Muscle layer of colon (tissue), 2 donors: ENCODE data around the gene CABP1.

ENCODE experiments used
- H3K27ac ChIP-seq: one replicate; pipeline ENCODE4 v1.7.0; 2013; ENCODE audit warnings: low read depth, mild to moderate bottlenecking, low read length, moderate library complexity
- H3K27me3 ChIP-seq, 2 donors: one replicate each; pipeline ENCODE4 v1.7.0; 2013; ENCODE audit warnings: low read length in 2 of 2, mild to moderate bottlenecking in 2 of 2; ENCODE audit not compliant: insufficient read depth in 2 of 2, control insufficient read depth in 1 of 2
- H3K36me3 ChIP-seq: one replicate; pipeline ENCODE4 v1.7.0; 2013; ENCODE audit warnings: mild to moderate bottlenecking, low read length; ENCODE audit not compliant: insufficient read depth
- H3K4me1 ChIP-seq: one replicate; pipeline ENCODE4 v1.7.0; 2013; ENCODE audit warnings: mild to moderate bottlenecking, low read length; ENCODE audit not compliant: insufficient read depth
- H3K4me3 ChIP-seq, 2 donors: one replicate each; pipeline ENCODE4 v1.7.0; 2013; ENCODE audit warnings: low read length in 2 of 2, low read depth in 1 of 2, mild to moderate bottlenecking in 1 of 2, moderate library complexity in 1 of 2
- H3K9ac ChIP-seq: one replicate; pipeline ENCODE4 v1.7.0; 2013; ENCODE audit warnings: low read length
- H3K9me3 ChIP-seq: one replicate; pipeline ENCODE4 v1.7.0; 2013; ENCODE audit warnings: mild to moderate bottlenecking, low read length
- donor health status: abdominal sarcoma.
- donor health status: Adenocarcinoma of cecum.

The CABP1 gene

DNA sequence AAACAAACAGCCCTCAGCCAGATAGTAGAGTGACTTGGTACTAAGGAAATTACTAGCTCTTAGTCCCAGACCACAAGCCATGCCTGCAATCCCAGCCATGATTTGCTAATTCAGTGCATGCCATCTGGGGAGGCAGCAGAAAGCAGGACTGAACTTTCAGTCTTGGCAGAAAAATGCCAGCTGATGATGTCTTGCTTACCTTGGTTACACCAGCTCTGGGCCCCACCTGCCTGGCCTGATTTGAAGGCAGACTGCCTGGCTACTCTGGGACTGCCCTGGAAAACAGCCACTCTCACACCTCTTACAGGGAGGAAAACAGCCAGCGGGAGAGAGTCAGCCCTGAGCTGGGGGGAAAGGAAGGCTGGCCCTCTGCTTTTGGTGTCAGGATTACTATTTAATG is 65.2 kb downstream of the CABP1 start:
- H3K4me3 ChIP-seq, result no peak overlapping the region
- H3K9me3 ChIP-seq, result no peaks in the 10 kb centered on the region
- no peak overlapping the region for H3K27ac ChIP-seq
- H3K27me3 ChIP-seq, result no peaks in the 10 kb centered on the region
- peaks cover 22% of the 10 kb centered on the region for H3K36me3 ChIP-seq
- H3K4me1 ChIP-seq, result peaks cover 6% of the 10 kb centered on the region
- H3K9ac ChIP-seq, result no peak overlapping the region

DNA sequence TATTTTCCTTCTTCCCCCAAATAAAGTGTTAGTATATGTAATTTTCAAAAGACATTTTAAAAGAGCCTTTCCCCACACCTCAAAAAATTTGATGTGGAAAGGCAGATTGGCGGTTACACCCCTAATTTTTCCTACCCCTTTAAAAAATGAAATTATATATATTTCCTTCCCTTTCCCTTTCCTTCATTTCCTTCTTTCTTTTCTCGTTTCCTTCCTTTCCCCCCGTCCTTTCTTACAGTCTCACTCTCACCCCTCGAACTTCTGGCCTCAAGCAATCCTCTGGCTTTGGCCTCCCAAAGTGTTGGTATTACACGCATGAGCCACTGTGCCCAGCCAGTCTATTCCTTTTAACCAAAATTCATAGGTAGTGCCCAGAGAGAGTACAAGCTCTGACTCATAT is 65.6 kb downstream of the CABP1 start:
- peaks cover 7% of the 10 kb centered on the region for H3K4me1 ChIP-seq
- H3K9me3 ChIP-seq, result no peaks in the 10 kb centered on the region
- H3K9ac ChIP-seq, result no peak overlapping the region
- no peak overlapping the region for H3K27ac ChIP-seq
- no peaks in the 10 kb centered on the region for H3K27me3 ChIP-seq
- H3K36me3 ChIP-seq, result peaks cover 18% of the 10 kb centered on the region
- H3K4me3 ChIP-seq, result no peak overlapping the region

DNA sequence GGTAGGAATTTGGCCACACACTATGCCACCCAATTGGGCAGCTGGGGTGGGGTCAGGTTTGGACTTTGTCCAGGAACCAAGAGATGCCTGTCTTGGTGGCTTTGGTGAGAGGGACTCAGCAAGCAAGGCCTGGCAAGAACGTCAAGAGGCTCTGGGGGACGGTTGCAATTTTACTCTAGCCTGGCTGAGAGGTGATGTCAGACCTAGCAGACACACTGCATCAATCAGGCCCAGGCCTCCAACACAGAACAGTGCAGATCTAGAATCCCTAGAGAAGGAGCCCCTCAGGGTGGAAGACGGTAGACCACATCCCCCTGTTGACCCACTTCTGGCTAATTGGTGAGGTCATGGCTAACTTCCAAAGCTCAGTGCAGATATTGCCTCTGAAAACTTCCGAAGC is 68.2 kb downstream of the CABP1 start:
- H3K27ac ChIP-seq, result no peak overlapping the region
- no peak overlapping the region for H3K4me3 ChIP-seq
- H3K9ac ChIP-seq, result no peak overlapping the region
- peaks cover 8% of the 10 kb centered on the region for H3K36me3 ChIP-seq
- H3K4me1 ChIP-seq, result peaks cover 19% of the 10 kb centered on the region
- H3K9me3 ChIP-seq, result no peaks in the 10 kb centered on the region
- H3K27me3 ChIP-seq, result no peaks in the 10 kb centered on the region

DNA sequence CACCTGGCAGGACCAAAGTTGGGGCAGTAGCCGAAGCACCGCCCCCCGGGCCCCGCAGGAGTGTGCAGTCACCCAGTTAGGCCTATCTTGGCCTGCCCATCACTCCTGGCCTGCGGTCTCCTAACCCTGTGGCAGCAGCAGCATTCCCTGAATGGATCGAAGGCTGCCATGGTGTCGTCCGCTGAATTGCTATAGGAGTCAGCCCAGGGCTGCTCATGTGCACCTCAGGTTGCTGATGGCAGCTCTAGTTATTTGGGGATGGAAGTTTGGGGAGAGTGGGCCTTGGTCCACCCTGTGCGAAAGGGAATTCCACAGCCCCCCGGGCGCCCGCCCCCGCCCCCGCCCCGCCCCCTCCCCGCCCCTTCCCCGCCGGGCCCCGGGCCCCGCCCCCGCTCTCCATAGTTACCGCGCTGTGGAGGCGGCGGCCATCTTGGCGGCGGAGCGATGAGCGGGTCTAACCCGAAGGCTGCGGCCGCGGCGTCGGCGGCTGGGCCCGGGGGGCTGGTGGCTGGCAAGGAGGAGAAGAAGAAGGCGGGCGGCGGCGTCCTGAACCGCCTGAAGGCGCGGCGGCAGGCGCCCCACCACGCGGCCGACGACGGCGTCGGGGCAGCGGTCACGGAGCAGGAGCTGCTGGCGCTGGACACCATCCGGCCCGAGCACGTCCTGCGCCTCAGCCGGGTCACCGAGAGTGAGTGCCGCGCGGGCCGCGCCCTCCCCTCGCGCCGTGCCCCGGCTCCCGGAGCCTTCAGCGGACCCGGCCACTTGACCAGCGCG is 69.8 kb downstream of the CABP1 start, which contains the start of gene UNC119B:
TSS of gene UNC119B (plus strand) at position 428 of the 774 bp plus-strand sequence. CDS start at position 445, 17 bp downstream.
- Histone ChIP-seq H3K27me3 (no peaks in the 10 kb centered on the region), H3K9ac (peak within 1 kb of the TSS; percentile 59), H3K4me1 (peaks cover 23% of the 10 kb centered on the region)

DNA sequence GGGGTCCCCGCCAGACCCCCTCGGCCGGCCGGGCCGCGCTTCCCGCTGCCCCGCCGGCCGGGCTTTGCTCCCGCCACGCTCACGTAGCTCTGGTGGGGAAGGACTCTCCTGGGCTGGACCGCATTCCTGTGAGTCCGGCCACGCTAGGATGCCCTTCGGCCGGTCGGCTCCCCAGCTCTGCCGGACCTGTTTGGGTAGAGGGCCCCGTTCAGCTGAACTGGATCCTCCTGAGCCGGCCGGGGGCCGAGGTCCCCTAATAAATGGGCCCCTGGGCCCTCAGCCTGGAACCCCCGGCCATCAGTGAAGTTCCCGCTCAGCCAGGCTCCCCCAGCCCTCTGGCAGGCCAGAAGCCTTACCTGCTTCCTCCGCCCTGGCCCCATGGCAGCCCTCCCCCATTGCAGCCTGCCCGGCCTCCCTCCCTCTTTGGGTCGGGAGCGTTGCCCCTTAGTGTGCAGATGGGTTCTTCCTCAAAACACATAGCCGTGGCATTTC is 70.4 kb downstream of the CABP1 start:
- H3K27me3 ChIP-seq, result no peaks in the 10 kb centered on the region
- peak overlapping the region; percentile 67 to 68 for H3K4me3 ChIP-seq
- peaks cover 23% of the 10 kb centered on the region for H3K36me3 ChIP-seq
- H3K9ac ChIP-seq, result peak overlapping the region; percentile 59
- peak overlapping the region; percentile 85 for H3K27ac ChIP-seq
- peaks cover 23% of the 10 kb centered on the region for H3K4me1 ChIP-seq
- H3K9me3 ChIP-seq, result no peaks in the 10 kb centered on the region

More for the DNA sequence above, 69.8 kb downstream of the CABP1 start, which contains the start of gene UNC119B:
- peak within 1 kb of the TSS; percentile 67 to 68 for H3K4me3 ChIP-seq
- no peaks in the 10 kb centered on the region for H3K9me3 ChIP-seq
- H3K36me3 ChIP-seq, result peaks cover 23% of the 10 kb centered on the region
- H3K27ac ChIP-seq, result peak within 1 kb of the TSS; percentile 85

DNA sequence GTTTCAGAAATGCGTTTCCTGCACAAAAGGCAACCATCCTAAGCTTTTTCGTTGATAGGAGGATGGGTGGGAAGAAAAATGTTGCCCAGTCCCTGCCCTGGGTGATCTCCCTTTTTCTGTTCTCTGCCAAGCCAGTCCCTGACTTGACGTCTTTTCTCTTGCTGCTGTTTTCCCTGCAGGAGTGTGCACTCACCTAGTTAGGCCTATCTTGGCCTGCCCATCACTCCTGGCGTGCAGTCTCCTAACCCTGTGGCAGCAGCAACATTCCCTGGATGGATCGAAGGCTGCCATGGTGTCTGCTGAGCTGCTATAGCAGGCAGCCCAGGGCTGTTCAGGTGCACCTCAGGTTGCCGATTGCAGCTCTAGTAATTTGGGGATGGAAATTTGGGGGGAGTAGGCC is 71.0 kb downstream of the CABP1 start:
- Histone ChIP-seq H3K9ac (no peak overlapping the region), H3K36me3 (peaks cover 29% of the 10 kb centered on the region), H3K27ac (peak overlapping the region; percentile 85), H3K4me3 (peak overlapping the region; percentile 67 to 68), H3K9me3 (no peaks in the 10 kb centered on the region), H3K27me3 (no peaks in the 10 kb centered on the region), H3K4me1 (peaks cover 23% of the 10 kb centered on the region)

DNA sequence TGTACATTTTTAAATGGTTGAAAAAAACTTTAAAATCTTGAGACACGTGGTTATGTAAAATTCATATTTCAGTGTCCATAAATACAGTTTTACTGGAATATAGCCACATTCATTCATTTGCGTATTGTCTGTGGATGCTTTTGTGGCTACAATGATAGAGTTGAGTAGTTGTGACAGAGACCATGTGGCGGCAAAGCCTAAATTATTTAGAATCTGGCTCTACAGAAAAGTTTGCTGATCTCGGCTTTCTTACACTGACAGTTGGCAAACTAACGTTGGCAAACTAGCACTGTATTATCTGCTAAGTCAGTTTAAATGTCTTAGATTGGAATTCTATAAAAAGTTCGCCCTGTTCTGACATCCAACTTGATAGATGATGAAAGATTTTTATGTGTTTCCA is 72.2 kb downstream of the CABP1 start:
- Histone ChIP-seq H3K36me3 (peaks cover 38% of the 10 kb centered on the region), H3K4me3 (no peak overlapping the region), H3K4me1 (peaks cover 23% of the 10 kb centered on the region), H3K9ac (no peak overlapping the region), H3K27me3 (no peaks in the 10 kb centered on the region), H3K27ac (no peak overlapping the region), H3K9me3 (no peaks in the 10 kb centered on the region)

DNA sequence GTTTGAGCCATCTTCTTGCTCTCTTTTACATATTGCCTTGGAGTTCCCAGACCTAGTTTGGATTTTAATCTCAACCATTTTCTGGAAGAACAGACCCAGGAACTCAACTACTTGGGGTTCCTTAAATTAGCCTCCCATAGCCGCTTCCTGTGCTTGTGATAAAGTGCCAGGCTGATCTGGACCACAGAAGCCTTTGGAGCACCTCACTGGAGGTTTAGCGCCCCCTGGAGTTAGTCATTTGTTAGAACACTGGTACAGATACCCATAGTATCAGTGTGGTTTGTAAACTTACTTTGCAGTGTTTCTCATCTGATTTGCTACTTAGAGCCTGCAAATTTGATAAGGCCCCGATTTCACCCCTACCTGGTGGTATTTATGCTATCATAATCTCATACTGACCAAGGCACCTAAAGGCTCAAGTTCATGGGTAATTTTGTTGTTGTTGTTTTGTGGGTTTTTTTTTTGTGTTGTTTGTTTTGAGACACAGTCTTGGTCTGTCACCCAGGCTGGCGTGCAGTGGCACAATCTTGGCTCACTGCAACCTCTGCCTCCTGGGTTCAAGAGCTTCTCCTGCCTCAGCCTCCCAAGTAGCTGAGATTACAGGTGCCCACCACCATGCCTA is 73.5 kb downstream of the CABP1 start:
- H3K36me3 ChIP-seq, result peaks cover 49% of the 10 kb centered on the region
- H3K9me3 ChIP-seq, result no peaks in the 10 kb centered on the region
- H3K27me3 ChIP-seq, result no peaks in the 10 kb centered on the region
- H3K9ac ChIP-seq, result no peak overlapping the region
- H3K27ac ChIP-seq, result no peak overlapping the region
- no peak overlapping the region for H3K4me3 ChIP-seq
- H3K4me1 ChIP-seq, result peaks cover 23% of the 10 kb centered on the region
